HepG2 (cell line): ENCODE measurements around the gene FABP1. TPM values are rescaled to one million over a fixed set of nuclear protein-coding genes. Genes with fewer than 3 reads are reported as not detected.

Experiments
- ARNT ChIP-seq: fragments of 450-650 bp; IDR thresholded peaks from 2 replicates; pipeline ENCODE4 v1.6.1; 2017
- EHMT2 ChIP-seq: fragments of 200-600 bp; sonication (generic); IDR thresholded peaks from 2 replicates; pipeline ENCODE4 v1.7.0; 2017; ENCODE audit warnings: antibody characterized with exemption, low read depth, low read length, borderline replicate concordance
- EP300 ChIP-seq, 3 experiments: sonication (generic) in 1 of 3; formaldehyde crosslinking in 1 of 3; IDR thresholded peaks; 2 replicates each; pipeline versions ENCODE4 v1.5.1 to v1.6.1; 2011 to 2020; ENCODE audit warnings: low read depth in 2 of 3, low read length in 2 of 3, borderline replicate concordance in 1 of 3, improper control_type of control experiment in 1 of 3, mild to moderate bottlenecking in 1 of 3, missing genetic modification reagents in 1 of 3, moderate library complexity in 1 of 3
- HMGA1 ChIP-seq: sonication (generic); formaldehyde crosslinking; conservative IDR thresholded peaks from 2 replicates; pipeline ENCODE4 v1.4.0; 2020; ENCODE audit warnings: missing genetic modification reagents
- MAFK ChIP-seq, 2 experiments: IDR thresholded peaks in 1 of 2; conservative IDR thresholded peaks in 1 of 2; 2 replicates each; pipeline ENCODE4 v1.6.1; 2011; ENCODE audit warnings: improper control_type of control experiment in 2 of 2, low read length in 2 of 2
- MED1 ChIP-seq: sonication (generic); formaldehyde crosslinking; IDR thresholded peaks from 2 replicates; pipeline ENCODE4 v1.4.0; 2020; ENCODE audit warnings: missing genetic modification reagents
- NFIB ChIP-seq: sonication (generic); formaldehyde crosslinking; IDR thresholded peaks from 2 replicates; pipeline ENCODE4 v1.9.0; 2021; ENCODE audit warnings: missing genetic modification reagents, mild to moderate bottlenecking, borderline replicate concordance
- SALL2 ChIP-seq: sonication (generic); formaldehyde crosslinking; IDR thresholded peaks from 2 replicates; pipeline ENCODE4 v1.8.1; 2023; ENCODE audit warnings: mild to moderate bottlenecking, missing genetic modification reagents, inconsistent platforms
- SIX1 ChIP-seq: sonication (generic); formaldehyde crosslinking; IDR thresholded peaks from 2 replicates; pipeline ENCODE4 v1.4.0; 2020; ENCODE audit warnings: missing genetic modification reagents, borderline replicate concordance
- SIX4 ChIP-seq: sonication (generic); formaldehyde crosslinking; IDR thresholded peaks from 2 replicates; pipeline ENCODE4 v1.4.0; 2020; ENCODE audit warnings: missing genetic modification reagents
- SKI ChIP-seq: fragments of 450-650 bp; IDR thresholded peaks from one replicate; pipeline ENCODE4 v1.6.1; 2018; ENCODE audit warnings: mild to moderate bottlenecking; ENCODE audit not compliant: partially characterized antibody
- SP4 ChIP-seq: sonication (generic); formaldehyde crosslinking; IDR thresholded peaks from 2 replicates; pipeline ENCODE4 v1.8.1; 2023; ENCODE audit warnings: mild to moderate bottlenecking, missing genetic modification reagents
- TBL1XR1 ChIP-seq: fragments of 150-350 bp; IDR thresholded peaks from 2 replicates; pipeline ENCODE4 v1.6.1; 2014; ENCODE audit warnings: borderline replicate concordance, low read length; ENCODE audit not compliant: partially characterized antibody
- TP53 ChIP-seq: sonication (generic); formaldehyde crosslinking; conservative IDR thresholded peaks from 2 replicates; pipeline ENCODE4 v1.4.0; 2020; ENCODE audit warnings: missing genetic modification reagents
- ZBTB20 ChIP-seq: sonication (generic); formaldehyde crosslinking; IDR thresholded peaks from 2 replicates; pipeline ENCODE4 v1.8.1; 2023; ENCODE audit warnings: missing genetic modification reagents, low read depth, mild to moderate bottlenecking, borderline replicate concordance
- ZNF138 ChIP-seq: sonication (generic); formaldehyde crosslinking; IDR thresholded peaks from 2 replicates; pipeline ENCODE4 v1.5.0; 2020; ENCODE audit warnings: mild to moderate bottlenecking, low read depth, missing genetic modification reagents
- ZNF251 ChIP-seq: sonication (generic); formaldehyde crosslinking; IDR thresholded peaks from 2 replicates; pipeline ENCODE4 v1.9.0; 2021; ENCODE audit warnings: mild to moderate bottlenecking, missing genetic modification reagents
- ZNF329 ChIP-seq: sonication (generic); formaldehyde crosslinking; IDR thresholded peaks from 2 replicates; pipeline ENCODE4 v1.9.0; 2021; ENCODE audit warnings: low read depth, mild to moderate bottlenecking, missing genetic modification reagents
- ZNF563 ChIP-seq: sonication (generic); formaldehyde crosslinking; IDR thresholded peaks from 2 replicates; pipeline ENCODE4 v1.8.0; 2022; ENCODE audit warnings: mild to moderate bottlenecking, moderate library complexity, missing genetic modification reagents
- ZNF614 ChIP-seq: IDR thresholded peaks from 2 replicates; pipeline ENCODE4 v1.6.1; 2018; ENCODE audit warnings: missing biosample characterization, missing genetic modification reagents, inconsistent platforms, borderline replicate concordance
- ZNF724P ChIP-seq: sonication (generic); formaldehyde crosslinking; IDR thresholded peaks from 2 replicates; pipeline ENCODE4 v1.8.0; 2022; ENCODE audit warnings: missing genetic modification reagents, borderline replicate concordance
- ZNF879 ChIP-seq: sonication (generic); formaldehyde crosslinking; IDR thresholded peaks from 2 replicates; pipeline ENCODE4 v1.8.1; 2023; ENCODE audit warnings: missing genetic modification reagents
- polyA plus RNA-seq, 8 experiments: library from polyadenylated mRNA; depleted of rRNA in 3 of 8; stranded (reverse) in 7 of 8; unstranded in 1 of 8; fragments of >200 nt; fragmentation: Illumina TruSeq in 4 of 8; extraction: Trizol in 4 of 8; gene quantifications; 2 replicates each; pipeline versions ENCODE4 v1.2.1 to v1.2.3, GENCODE V29; 2011 to 2016; ENCODE audit warnings: low read depth in 4 of 8, missing spikeins in 1 of 8, mixed read lengths in 1 of 8; ENCODE audit not compliant: insufficient read depth in 1 of 8
- total RNA-seq, 5 experiments: library from RNA; depleted of rRNA; stranded (reverse); fragments of >200 nt; fragmentation: Illumina TruSeq; extraction: Trizol; gene quantifications; 2 replicates each; pipeline ENCODE4 v1.2.3, GENCODE V29; 2016; ENCODE audit warnings: low read depth in 1 of 5
- TF ChIP-seq, protein P1 (sequence below): sonication (generic); IDR thresholded peaks from 2 replicates; pipeline ENCODE4 v1.6.1; 2016; ENCODE audit warnings: low read depth, borderline replicate concordance
- TF ChIP-seq, protein P2 (sequence below): sonication (generic); formaldehyde crosslinking; IDR thresholded peaks from 2 replicates; pipeline ENCODE4 v1.5.1; 2020; ENCODE audit warnings: missing genetic modification reagents, mild to moderate bottlenecking, borderline replicate concordance
- TF ChIP-seq, protein P3 (sequence below): sonication (generic); formaldehyde crosslinking; conservative IDR thresholded peaks from 2 replicates; pipeline ENCODE4 v1.4.0; 2020; ENCODE audit warnings: missing genetic modification reagents
- TF ChIP-seq, protein P4 (sequence below): sonication (generic); formaldehyde crosslinking; IDR thresholded peaks from 2 replicates; pipeline ENCODE4 v1.5.1; 2020; ENCODE audit warnings: mild to moderate bottlenecking, missing genetic modification reagents, borderline replicate concordance

FABP1 gene
- total and polyA plus RNA-seq, 2 of the 13 experiments (the other 11 are each of a cell fraction or from before 2014, with no cell fraction given) = 644 to 1,608 TPM

DNA sequence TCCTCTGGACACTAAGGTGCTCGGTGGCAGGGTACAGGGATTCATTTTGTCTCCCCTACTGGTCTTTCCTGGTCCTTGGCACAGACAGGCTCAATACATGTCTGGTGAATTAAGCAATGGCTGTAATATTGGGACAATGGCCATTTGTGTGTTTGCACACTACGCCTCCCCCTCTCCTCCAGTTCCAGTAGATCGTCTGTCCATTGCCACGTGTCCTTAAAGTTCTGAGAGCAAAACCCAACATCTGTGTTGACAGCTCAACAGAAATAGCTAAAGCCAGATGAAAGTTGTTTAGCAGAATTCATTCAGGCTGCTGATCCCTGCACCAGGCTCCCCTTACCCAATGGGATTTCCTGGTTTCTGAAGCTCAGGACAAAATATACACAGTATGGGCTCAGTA, 9.0 kb upstream of the FABP1 start (continued):
- TF ChIP-seq SP4 = 0 out of 2 replicates have a peak, but pooled peaks have one; percentile 38
- TF ChIP-seq ZNF614 (CRISPR knock-in tag) = no peak; the same call in 1 of the 2 replicates
- TF ChIP-seq NFIB = no peak
- no peak for TF ChIP-seq TBL1XR1
- TF ChIP-seq ARNT = no peak
- TF ChIP-seq, protein P1, sequence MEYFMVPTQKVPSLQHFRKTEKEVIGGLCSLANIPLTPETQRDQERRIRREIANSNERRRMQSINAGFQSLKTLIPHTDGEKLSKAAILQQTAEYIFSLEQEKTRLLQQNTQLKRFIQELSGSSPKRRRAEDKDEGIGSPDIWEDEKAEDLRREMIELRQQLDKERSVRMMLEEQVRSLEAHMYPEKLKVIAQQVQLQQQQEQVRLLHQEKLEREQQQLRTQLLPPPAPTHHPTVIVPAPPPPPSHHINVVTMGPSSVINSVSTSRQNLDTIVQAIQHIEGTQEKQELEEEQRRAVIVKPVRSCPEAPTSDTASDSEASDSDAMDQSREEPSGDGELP = peak; percentile 69; the same call in 1 of the 2 replicates
- no peak for TF ChIP-seq ZNF251 (CRISPR knock-in tag)
- TF ChIP-seq SIX1 (CRISPR knock-in tag) = peak; percentile 23; the same call in 1 of the 2 replicates
- peak in 1 of 2 experiments; percentile 76; a peak in 2 of 4 replicates for TF ChIP-seq EP300 (IDR thresholded peaks at IDR 0.05; ENCODE audit: low read depth in 2 of 2, low read length in 2 of 2)
- TF ChIP-seq EP300 (CRISPR knock-in tag; IDR thresholded peaks at IDR 0.05; ENCODE audit: borderline replicate concordance) = 0 out of 2 replicates have a peak, but pooled peaks have one; percentile 37
- no peak; the same call in 1 of the 2 replicates for TF ChIP-seq ZBTB20 (CRISPR knock-in tag)
- TF ChIP-seq, protein P2, sequence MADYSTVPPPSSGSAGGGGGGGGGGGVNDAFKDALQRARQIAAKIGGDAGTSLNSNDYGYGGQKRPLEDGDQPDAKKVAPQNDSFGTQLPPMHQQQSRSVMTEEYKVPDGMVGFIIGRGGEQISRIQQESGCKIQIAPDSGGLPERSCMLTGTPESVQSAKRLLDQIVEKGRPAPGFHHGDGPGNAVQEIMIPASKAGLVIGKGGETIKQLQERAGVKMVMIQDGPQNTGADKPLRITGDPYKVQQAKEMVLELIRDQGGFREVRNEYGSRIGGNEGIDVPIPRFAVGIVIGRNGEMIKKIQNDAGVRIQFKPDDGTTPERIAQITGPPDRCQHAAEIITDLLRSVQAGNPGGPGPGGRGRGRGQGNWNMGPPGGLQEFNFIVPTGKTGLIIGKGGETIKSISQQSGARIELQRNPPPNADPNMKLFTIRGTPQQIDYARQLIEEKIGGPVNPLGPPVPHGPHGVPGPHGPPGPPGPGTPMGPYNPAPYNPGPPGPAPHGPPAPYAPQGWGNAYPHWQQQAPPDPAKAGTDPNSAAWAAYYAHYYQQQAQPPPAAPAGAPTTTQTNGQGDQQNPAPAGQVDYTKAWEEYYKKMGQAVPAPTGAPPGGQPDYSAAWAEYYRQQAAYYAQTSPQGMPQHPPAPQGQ (CRISPR knock-in tag) = no peak
- no peak for TF ChIP-seq ZNF563 (CRISPR knock-in tag)
- TF ChIP-seq ZNF724P (CRISPR knock-in tag) = no peak
- TF ChIP-seq ZNF879 (CRISPR knock-in tag) = no peak
- TF ChIP-seq EHMT2 = no peak
- TF ChIP-seq SIX4 = peak; percentile 49
- peak; percentile 54 for TF ChIP-seq SKI
- TF ChIP-seq MED1 (CRISPR knock-in tag) = peak; percentile 80
- TF ChIP-seq, protein P3, sequence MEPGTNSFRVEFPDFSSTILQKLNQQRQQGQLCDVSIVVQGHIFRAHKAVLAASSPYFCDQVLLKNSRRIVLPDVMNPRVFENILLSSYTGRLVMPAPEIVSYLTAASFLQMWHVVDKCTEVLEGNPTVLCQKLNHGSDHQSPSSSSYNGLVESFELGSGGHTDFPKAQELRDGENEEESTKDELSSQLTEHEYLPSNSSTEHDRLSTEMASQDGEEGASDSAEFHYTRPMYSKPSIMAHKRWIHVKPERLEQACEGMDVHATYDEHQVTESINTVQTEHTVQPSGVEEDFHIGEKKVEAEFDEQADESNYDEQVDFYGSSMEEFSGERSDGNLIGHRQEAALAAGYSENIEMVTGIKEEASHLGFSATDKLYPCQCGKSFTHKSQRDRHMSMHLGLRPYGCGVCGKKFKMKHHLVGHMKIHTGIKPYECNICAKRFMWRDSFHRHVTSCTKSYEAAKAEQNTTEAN (CRISPR knock-in tag) = 0 out of 2 replicates have a peak, but pooled peaks have one; percentile 32
- no peak for TF ChIP-seq HMGA1
- TF ChIP-seq, protein P4, sequence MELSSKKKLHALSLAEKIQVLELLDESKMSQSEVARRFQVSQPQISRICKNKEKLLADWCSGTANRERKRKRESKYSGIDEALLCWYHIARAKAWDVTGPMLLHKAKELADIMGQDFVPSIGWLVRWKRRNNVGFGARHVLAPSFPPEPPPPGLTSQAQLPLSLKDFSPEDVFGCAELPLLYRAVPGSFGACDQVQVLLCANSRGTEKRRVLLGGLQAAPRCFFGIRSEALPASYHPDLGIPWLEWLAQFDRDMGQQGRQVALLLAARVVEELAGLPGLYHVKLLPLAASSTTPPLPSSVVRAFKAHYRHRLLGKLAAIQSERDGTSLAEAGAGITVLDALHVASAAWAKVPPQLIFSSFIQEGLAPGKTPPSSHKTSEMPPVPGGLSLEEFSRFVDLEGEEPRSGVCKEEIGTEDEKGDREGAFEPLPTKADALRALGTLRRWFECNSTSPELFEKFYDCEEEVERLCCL (CRISPR knock-in tag) = no peak
- TF ChIP-seq MAFK (conservative IDR thresholded peaks at IDR 0.05 in 1 of 2, IDR thresholded peaks at IDR 0.05 in 1 of 2; ENCODE audit: low read length in 2 of 2) = no peak
- TF ChIP-seq ZNF329 (CRISPR knock-in tag) = no peak
- no peak for TF ChIP-seq ZNF138 (CRISPR knock-in tag)
- TF ChIP-seq TP53 (CRISPR knock-in tag) = no peak
- TF ChIP-seq SALL2 (CRISPR knock-in tag) = no peak
